22Rv1 (cell line): ENCODE data around the gene TECRL.

Experiments used
- H3K27ac ChIP-seq: fragments of 450-650 bp; 2 replicates; pipeline ENCODE4 v1.5.1; 2017
- ZFX ChIP-seq: fragments of 450-650 bp; IDR thresholded peaks from 2 replicates; pipeline ENCODE4 v1.6.1; 2017; ENCODE audit warnings: antibody characterized with exemption, borderline replicate concordance
- TF ChIP-seq, protein P1 (sequence below): fragments of 450-650 bp; IDR thresholded peaks from 2 replicates; pipeline ENCODE4 v1.5.1; 2017; ENCODE audit warnings: mild to moderate bottlenecking

Gene TECRL

DNA sequence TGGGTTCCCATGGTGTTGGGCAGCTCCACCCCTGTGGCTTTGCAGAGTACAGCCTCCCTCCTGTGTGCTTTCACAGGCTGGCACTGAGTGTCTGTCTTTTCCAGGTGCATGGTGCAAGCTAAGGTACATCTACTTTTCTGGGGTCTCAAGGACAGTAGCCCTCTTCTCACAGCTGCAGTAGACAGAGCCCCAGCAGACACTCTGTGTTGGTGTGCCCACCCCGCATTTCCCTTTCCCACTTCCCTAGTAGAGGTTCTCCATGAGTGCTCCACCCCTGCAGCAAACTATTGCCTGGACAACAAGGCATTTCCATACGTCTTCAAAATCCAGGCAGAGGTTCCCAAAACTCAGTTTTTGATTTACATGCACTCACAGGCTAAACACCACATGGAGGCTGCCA is 143.0 kb downstream of the TECRL start:
- TF ChIP-seq, protein P1, sequence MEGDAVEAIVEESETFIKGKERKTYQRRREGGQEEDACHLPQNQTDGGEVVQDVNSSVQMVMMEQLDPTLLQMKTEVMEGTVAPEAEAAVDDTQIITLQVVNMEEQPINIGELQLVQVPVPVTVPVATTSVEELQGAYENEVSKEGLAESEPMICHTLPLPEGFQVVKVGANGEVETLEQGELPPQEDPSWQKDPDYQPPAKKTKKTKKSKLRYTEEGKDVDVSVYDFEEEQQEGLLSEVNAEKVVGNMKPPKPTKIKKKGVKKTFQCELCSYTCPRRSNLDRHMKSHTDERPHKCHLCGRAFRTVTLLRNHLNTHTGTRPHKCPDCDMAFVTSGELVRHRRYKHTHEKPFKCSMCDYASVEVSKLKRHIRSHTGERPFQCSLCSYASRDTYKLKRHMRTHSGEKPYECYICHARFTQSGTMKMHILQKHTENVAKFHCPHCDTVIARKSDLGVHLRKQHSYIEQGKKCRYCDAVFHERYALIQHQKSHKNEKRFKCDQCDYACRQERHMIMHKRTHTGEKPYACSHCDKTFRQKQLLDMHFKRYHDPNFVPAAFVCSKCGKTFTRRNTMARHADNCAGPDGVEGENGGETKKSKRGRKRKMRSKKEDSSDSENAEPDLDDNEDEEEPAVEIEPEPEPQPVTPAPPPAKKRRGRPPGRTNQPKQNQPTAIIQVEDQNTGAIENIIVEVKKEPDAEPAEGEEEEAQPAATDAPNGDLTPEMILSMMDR, result no peak
- no peak for TF ChIP-seq ZFX

GRCh38 chr4:64251781-64252180 is 157.5 kb downstream of the TECRL start:
- no peak for TF ChIP-seq ZFX
- TF ChIP-seq, protein P1, result no peak
- no peak overlapping the region for H3K27ac ChIP-seq

More for the DNA sequence above, 143.0 kb downstream of the TECRL start:
- no peak overlapping the region for H3K27ac ChIP-seq

GRCh38 chr4:64250488-64250887 is 158.8 kb downstream of the TECRL start:
- TF ChIP-seq ZFX, result no peak
- H3K27ac ChIP-seq, result no peak overlapping the region

DNA sequence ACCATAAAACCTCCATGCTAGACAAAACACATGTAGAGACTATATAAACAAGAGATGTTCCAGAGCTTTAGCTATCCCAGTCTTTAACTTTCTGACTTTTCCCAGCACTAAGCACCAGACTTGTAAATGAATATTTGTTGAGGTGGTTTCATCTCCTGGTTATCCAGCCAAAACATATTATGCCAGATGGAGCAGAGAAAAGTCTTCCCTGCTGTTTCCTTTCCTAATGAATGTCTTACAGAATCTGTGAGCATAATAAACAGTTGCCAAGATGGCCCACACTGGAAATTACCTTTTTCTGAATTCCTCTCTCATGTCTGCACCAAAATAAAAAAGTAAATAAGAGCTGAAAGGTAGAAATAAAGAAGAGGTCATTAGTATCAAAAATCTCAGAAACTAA is 159.2 kb downstream of the TECRL start:
- TF ChIP-seq ZFX, result no peak
- TF ChIP-seq, protein P1, result no peak
- H3K27ac ChIP-seq, result no peak overlapping the region

DNA sequence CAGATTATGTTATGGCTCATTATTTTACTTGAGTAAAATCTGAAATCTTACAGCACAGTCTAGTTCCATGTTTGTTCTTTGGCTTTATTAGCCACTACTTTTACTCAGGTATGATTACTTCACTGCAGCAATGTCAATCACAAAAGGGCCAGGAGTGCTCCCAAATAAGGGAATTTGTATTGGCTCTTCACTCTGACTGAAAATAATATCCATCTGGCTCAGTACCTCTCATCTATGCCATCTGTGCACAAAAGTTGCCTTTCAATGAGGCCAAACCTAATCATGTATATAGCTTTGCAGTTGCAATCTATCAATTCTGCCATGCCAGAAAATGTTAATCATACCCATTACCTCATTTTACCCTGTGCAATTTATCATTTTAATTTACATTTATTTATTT is 161.1 kb downstream of the TECRL start:
- H3K27ac ChIP-seq, result no peak overlapping the region
- no peak for TF ChIP-seq ZFX
- TF ChIP-seq, protein P1, result no peak

GRCh38 chr4:64230709-64231310 is 178.4 kb downstream of the TECRL start:
- no peak for TF ChIP-seq ZFX
- TF ChIP-seq, protein P1, result no peak
- no peak overlapping the region for H3K27ac ChIP-seq
